CD4-positive, alpha-beta T cell (primary cell): Measurements from ENCODE around the gene SDHB. TPM values are rescaled to one million over a fixed set of nuclear protein-coding genes. Genes with fewer than 3 reads are reported as not detected.

Source experiments
- ATAC-seq: fragments of 200-7000 bp; cut with Tn5 transposase; one replicate; pipeline ENCODE4 v1.10.0; 2022; ENCODE audit warnings: mild to moderate bottlenecking; ENCODE audit not compliant: poor library complexity
- CTCF ChIA-PET: fragments of 350-600 bp; sonication (Branson Sonifier 250); formaldehyde crosslinking; loops from one replicate; lab custom pipeline; 2021; ENCODE audit warnings: antibody characterized with exemption, inconsistent platforms; lab: Charles Lee
- POLR2A ChIA-PET: fragments of 350-600 bp; sonication (Branson Sonifier 250); formaldehyde crosslinking; loops from one replicate; lab custom pipeline; 2021; ENCODE audit warnings: antibody characterized with exemption, inconsistent platforms; lab: Charles Lee
- DNase-seq, 14 experiments: peaks; one replicate each; pipeline ENCODE4 v3.0.0-alpha.2; 2013 to 2020; ENCODE audit warnings: mixed read lengths in 2 of 14
- H3K27ac ChIP-seq, 2 donors: one replicate each; pipeline versions ENCODE4 v1.5.1 to v1.7.0; 2013; ENCODE audit warnings: low read length in 2 of 2, low read depth in 1 of 2, mild to moderate bottlenecking in 1 of 2
- H3K27me3 ChIP-seq, 2 experiments: 1 replicate in 1 of 2; 2 replicates in 1 of 2; pipeline versions ENCODE4 v1.6.1 to v1.7.0; 2013; ENCODE audit warnings: low read length in 2 of 2, control low read depth in 1 of 2, mild to moderate bottlenecking in 1 of 2, moderate library complexity in 1 of 2; ENCODE audit not compliant: insufficient read depth in 2 of 2, control insufficient read depth in 1 of 2
- H3K36me3 ChIP-seq: one replicate; pipeline ENCODE4 v1.6.1; 2013; ENCODE audit warnings: low read length, control low read depth; ENCODE audit not compliant: insufficient read depth
- H3K4me1 ChIP-seq: one replicate; pipeline ENCODE4 v1.6.1; 2013; ENCODE audit warnings: low read length, control low read depth; ENCODE audit not compliant: insufficient read depth
- H3K4me3 ChIP-seq: one replicate; pipeline ENCODE4 v1.5.1; 2013; ENCODE audit warnings: mild to moderate bottlenecking, low read length, moderate library complexity
- H3K9me3 ChIP-seq, 2 experiments: 1 replicate in 1 of 2; 2 replicates in 1 of 2; pipeline versions ENCODE4 v1.6.1 to v1.7.0; 2013; ENCODE audit warnings: low read length in 2 of 2, mild to moderate bottlenecking in 2 of 2, control low read depth in 1 of 2, moderate library complexity in 1 of 2; ENCODE audit not compliant: control insufficient read depth in 1 of 2, insufficient read depth in 1 of 2
- H3K27ac Mint-ChIP-seq: one replicate; pipeline ENCODE4 v1.8.0; 2020; ENCODE audit warnings: mixed read lengths
- H3K27me3 Mint-ChIP-seq: one replicate; pipeline ENCODE4 v1.8.0; 2021; ENCODE audit warnings: mixed read lengths
- H3K36me3 Mint-ChIP-seq: one replicate; pipeline ENCODE4 v1.8.0; 2021; ENCODE audit warnings: low read depth, mixed read lengths
- H3K4me1 Mint-ChIP-seq: one replicate; pipeline ENCODE4 v1.8.0; 2021; ENCODE audit warnings: low read depth, mixed read lengths
- H3K4me3 Mint-ChIP-seq: one replicate; pipeline ENCODE4 v1.8.0; 2020; ENCODE audit warnings: mild to moderate bottlenecking, mixed read lengths
- H3K9me3 Mint-ChIP-seq: one replicate; pipeline ENCODE4 v1.8.0; 2020; ENCODE audit warnings: mixed read lengths
- CTCF ChIP-seq: fragments of 200-600 bp; IDR thresholded peaks from one replicate; pipeline ENCODE4 v1.8.0; 2022; ENCODE audit warnings: antibody characterized with exemption, mild to moderate bottlenecking
- intact Hi-C, 2 experiments: fragments of 100-400 bp; cut with DNase I in 1 of 2; cut with micrococcal nuclease in 1 of 2; formaldehyde crosslinking; loops; one replicate each; pipeline versions ENCODE4 v1.15.1 to v1.9.0; 2023 to 2025; cut with DNase I, micrococcal nuclease
- total RNA-seq, 174 experiments: library from RNA in 2 of 174; stranded (reverse) in 2 of 174; gene quantifications; one replicate each; pipeline ENCODE4 v1.2.3 and lab custom pipeline; 2021 to 2026

The SDHB gene
- total RNA-seq, 2 experiments from 2014 or later = 53.9 to 56.2 TPM

DNA sequence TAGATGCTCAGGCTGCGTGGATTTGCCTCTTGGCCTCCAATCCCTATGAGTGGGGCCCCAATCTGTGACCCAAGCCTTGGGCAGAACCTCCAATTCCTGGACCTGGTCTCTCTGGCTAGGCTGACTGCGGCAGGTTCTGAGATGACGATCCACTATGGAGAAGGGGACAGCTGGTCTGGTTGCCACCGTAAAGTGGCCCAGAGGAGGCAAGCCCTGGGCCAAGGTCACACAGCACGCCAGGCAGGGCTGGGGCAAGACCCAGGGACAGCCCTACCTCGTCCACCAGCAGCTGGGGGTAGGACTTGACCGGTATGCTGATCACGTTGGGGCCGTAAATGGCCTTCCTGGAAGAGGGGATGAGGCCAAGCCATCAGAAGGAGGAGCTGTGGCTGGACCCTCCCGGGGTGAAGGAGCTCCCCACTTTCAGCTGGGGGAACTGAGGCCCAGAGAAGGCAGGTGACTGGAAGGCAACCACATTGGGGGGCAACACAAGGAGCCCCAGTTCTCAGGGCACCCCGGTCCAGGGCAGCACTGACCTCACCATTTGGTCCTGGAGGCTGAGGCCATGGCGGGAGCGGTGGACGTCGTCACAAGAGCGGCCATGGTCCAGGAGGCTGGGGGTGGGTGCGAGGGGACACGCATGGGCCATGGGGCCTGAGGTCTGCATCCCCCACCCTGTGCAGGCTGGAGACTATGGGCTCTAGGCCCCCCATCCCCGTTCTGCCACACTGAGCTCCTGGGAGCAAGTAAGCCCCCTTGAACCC lies 51.9 kb downstream of the SDHB start:
- no peaks in the 10 kb centered on the region for H3K9me3 Mint-ChIP-seq
- no peak overlapping the region for H3K27ac ChIP-seq
- no peaks in the 10 kb centered on the region for H3K4me1 ChIP-seq
- H3K27me3 ChIP-seq = no peaks in the 10 kb centered on the region
- H3K27ac Mint-ChIP-seq = no peak overlapping the region
- H3K36me3 ChIP-seq = peaks cover 53% of the 10 kb centered on the region
- H3K27me3 Mint-ChIP-seq = no peaks in the 10 kb centered on the region
- DNase-seq (no peak), ATAC-seq (no peak)
- CTCF ChIA-PET = no interaction called here
- intact Hi-C loops = no loop called here
- H3K36me3 Mint-ChIP-seq = peaks cover 46% of the 10 kb centered on the region
- POLR2A ChIA-PET = no interaction called here
- no peaks in the 10 kb centered on the region for H3K4me1 Mint-ChIP-seq
- TF ChIP-seq CTCF = no peak
- no peak overlapping the region for H3K4me3 Mint-ChIP-seq
- H3K4me3 ChIP-seq = no peak overlapping the region
- H3K9me3 ChIP-seq = no peaks in the 10 kb centered on the region

GRCh38 chr1:16999863-17000262 lies 54.0 kb downstream of the SDHB start:
- peaks cover 55% of the 10 kb centered on the region for H3K36me3 Mint-ChIP-seq
- POLR2A ChIA-PET = no interaction called here
- intact Hi-C loops = no loop called here

GRCh38 chr1:16998589-16998988 lies 55.2 kb downstream of the SDHB start:
- H3K4me1 ChIP-seq = no peaks in the 10 kb centered on the region
- H3K36me3 ChIP-seq = peaks cover 54% of the 10 kb centered on the region
- Mint-ChIP-seq H3K9me3 (no peaks in the 10 kb centered on the region), H3K4me1 (no peaks in the 10 kb centered on the region), H3K36me3 (peaks cover 47% of the 10 kb centered on the region), H3K4me3 (no peak overlapping the region), H3K27me3 (no peaks in the 10 kb centered on the region), H3K27ac (no peak overlapping the region)
- POLR2A ChIA-PET = no interaction called here
- CTCF ChIA-PET = no interaction called here
- H3K4me3 ChIP-seq = no peak overlapping the region
- no peak overlapping the region for H3K27ac ChIP-seq
- DNase-seq (no peak), ATAC-seq (no peak)
- TF ChIP-seq CTCF = no peak
- no peaks in the 10 kb centered on the region for H3K9me3 ChIP-seq
- intact Hi-C loops = no loop called here
- no peaks in the 10 kb centered on the region for H3K27me3 ChIP-seq

More at GRCh38 chr1:16999863-17000262, 54.0 kb downstream of the SDHB start:
- H3K27ac Mint-ChIP-seq = no peak overlapping the region
- no peaks in the 10 kb centered on the region for H3K27me3 Mint-ChIP-seq
- Histone ChIP-seq H3K36me3 (peaks cover 64% of the 10 kb centered on the region), H3K4me1 (no peaks in the 10 kb centered on the region), H3K27ac (no peak overlapping the region), H3K9me3 (no peaks in the 10 kb centered on the region), H3K4me3 (no peak overlapping the region), H3K27me3 (no peaks in the 10 kb centered on the region)
- no peaks in the 10 kb centered on the region for H3K4me1 Mint-ChIP-seq
- DNase-seq (no peak), ATAC-seq (no peak)
- CTCF ChIA-PET = no interaction called here
- TF ChIP-seq CTCF = no peak
- no peaks in the 10 kb centered on the region for H3K9me3 Mint-ChIP-seq
- H3K4me3 Mint-ChIP-seq = no peak overlapping the region
